Nephron progenitor cell (in vitro differentiated cells): ENCODE data around the gene PRR5.

Experiments
- DNase-seq: peaks from one replicate; pipeline ENCODE4 v3.0.0; 2021
- H3K27ac Mint-ChIP-seq: 2 replicates; pipeline ENCODE4 v1.8.0; 2021; ENCODE audit warnings: mild to moderate bottlenecking, moderate library complexity, mixed read lengths
- H3K27me3 Mint-ChIP-seq: 2 replicates; pipeline ENCODE4 v1.8.0; 2021; ENCODE audit warnings: mild to moderate bottlenecking, low read depth, mixed read lengths; ENCODE audit not compliant: poor library complexity
- H3K36me3 Mint-ChIP-seq: 2 replicates; pipeline ENCODE4 v1.8.0; 2021; ENCODE audit warnings: low read depth, mixed read lengths
- H3K4me1 Mint-ChIP-seq: 2 replicates; pipeline ENCODE4 v1.8.0; 2021; ENCODE audit warnings: mixed read lengths
- H3K4me3 Mint-ChIP-seq: 2 replicates; pipeline ENCODE4 v1.8.0; 2021; ENCODE audit warnings: mild to moderate bottlenecking, moderate library complexity, mixed read lengths
- H3K9me3 Mint-ChIP-seq: 2 replicates; pipeline ENCODE4 v1.8.0; 2021; ENCODE audit warnings: mild to moderate bottlenecking, moderate library complexity, mixed read lengths
- CTCF ChIP-seq: fragments of 200-600 bp; sonication (generic); IDR thresholded peaks from 2 replicates; pipeline ENCODE4 v1.5.0; 2021; ENCODE audit warnings: antibody characterized with exemption

Gene PRR5

GRCh38 chr22:44661659-44662569 is 40.1 kb upstream of the PRR5 start:
- no peaks in the 10 kb centered on the region for H3K9me3 Mint-ChIP-seq
- peaks cover 68% of the 10 kb centered on the region for H3K4me1 Mint-ChIP-seq
- H3K36me3 Mint-ChIP-seq: no peaks in the 10 kb centered on the region
- H3K4me3 Mint-ChIP-seq: no peak overlapping the region
- DNase-seq: no peak
- peaks cover 8% of the 10 kb centered on the region for H3K27me3 Mint-ChIP-seq
- no peak for TF ChIP-seq CTCF
- H3K27ac Mint-ChIP-seq: no peak overlapping the region

DNA sequence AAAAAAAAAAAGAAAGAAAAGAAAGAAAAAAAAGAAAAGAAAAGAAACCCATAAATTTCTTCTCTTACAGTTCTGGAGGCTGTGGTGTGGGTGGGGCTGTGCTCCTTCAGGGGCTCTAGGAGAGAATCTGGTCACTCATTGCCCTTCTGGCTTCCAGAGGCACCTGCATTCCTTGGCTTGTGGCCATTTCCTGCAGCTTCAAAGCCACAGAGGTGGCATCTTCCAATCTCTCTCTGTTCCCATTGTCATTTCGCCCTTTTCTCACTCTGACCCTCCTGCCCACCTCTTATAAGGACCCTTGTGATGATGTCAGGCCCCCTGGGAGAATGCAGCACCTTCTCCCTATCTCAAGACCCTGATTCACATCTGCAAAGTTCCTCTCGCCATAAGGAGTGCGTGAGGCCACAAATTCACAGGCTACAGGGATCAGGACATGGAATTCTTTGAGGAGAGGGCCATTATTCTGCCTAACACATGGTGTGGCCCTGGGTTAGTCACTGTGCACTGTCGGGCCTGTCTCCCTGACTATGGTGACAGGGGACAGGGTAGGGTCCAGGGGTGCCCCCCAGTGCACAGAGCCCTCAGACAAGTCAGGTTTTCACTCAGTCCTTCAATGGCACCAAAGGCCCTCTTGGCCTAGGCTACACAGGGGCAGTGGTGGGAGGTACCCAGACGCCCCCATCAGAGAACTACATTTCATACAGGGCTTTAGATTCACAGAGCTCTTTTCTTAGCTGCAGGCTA is 38.6 kb upstream of the PRR5 start:
- Mint-ChIP-seq H3K4me3 (no peak overlapping the region), H3K27ac (no peak overlapping the region), H3K4me1 (peaks cover 69% of the 10 kb centered on the region), H3K27me3 (peaks cover 17% of the 10 kb centered on the region), H3K9me3 (no peaks in the 10 kb centered on the region), H3K36me3 (no peaks in the 10 kb centered on the region)
- TF ChIP-seq CTCF: no peak
- DNase-seq: no peak

DNA sequence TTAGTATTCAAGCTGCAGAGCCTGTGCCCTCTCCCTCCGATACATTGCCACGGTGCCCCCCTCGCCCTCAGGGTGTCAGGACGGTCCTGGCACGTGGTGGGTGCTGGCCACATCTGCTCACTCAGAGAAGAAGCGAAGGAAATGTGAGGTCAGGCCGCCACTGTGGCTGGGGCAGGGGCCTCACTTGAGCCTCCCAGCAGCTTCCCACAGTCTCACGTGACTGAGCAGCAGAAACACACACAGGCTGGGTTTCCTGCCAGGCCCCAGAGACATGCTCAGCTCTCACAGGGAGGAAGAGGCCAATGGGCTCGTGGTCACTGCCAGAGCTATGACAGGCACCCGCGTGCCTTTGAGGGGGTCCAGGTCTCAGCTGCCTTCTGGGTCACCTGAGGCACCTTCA is 37.9 kb upstream of the PRR5 start:
- H3K4me1 Mint-ChIP-seq: peaks cover 62% of the 10 kb centered on the region
- no peaks in the 10 kb centered on the region for H3K9me3 Mint-ChIP-seq
- TF ChIP-seq CTCF: no peak
- DNase-seq: no peak
- H3K27me3 Mint-ChIP-seq: peaks cover 18% of the 10 kb centered on the region
- H3K36me3 Mint-ChIP-seq: no peaks in the 10 kb centered on the region
- no peak overlapping the region for H3K27ac Mint-ChIP-seq
- H3K4me3 Mint-ChIP-seq: no peak overlapping the region

DNA sequence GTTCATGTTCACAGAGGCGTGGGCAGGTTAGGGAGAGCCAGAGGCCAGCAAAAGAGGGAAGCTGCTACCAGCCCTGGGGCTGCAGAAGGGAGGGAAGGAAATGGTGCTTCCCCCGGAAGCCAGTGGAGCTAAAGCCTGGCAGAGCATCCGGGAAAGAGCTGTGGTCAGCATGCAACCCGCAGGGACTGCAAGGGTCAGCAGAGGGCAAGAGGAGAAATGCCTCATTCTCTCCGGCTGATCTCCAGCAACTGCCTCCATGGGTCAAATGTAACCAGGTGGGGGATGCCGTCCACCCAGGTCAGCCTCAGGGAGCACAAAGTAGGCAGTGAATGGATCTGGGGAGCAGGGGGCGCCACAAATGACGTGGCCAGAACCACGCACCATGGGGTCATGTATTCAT is 36.9 kb upstream of the PRR5 start:
- H3K36me3 Mint-ChIP-seq: no peaks in the 10 kb centered on the region
- TF ChIP-seq CTCF: no peak
- peaks cover 52% of the 10 kb centered on the region for H3K4me1 Mint-ChIP-seq
- H3K4me3 Mint-ChIP-seq: no peak overlapping the region
- no peaks in the 10 kb centered on the region for H3K9me3 Mint-ChIP-seq
- no peak for DNase-seq
- H3K27ac Mint-ChIP-seq: no peak overlapping the region
- H3K27me3 Mint-ChIP-seq: peaks cover 26% of the 10 kb centered on the region

DNA sequence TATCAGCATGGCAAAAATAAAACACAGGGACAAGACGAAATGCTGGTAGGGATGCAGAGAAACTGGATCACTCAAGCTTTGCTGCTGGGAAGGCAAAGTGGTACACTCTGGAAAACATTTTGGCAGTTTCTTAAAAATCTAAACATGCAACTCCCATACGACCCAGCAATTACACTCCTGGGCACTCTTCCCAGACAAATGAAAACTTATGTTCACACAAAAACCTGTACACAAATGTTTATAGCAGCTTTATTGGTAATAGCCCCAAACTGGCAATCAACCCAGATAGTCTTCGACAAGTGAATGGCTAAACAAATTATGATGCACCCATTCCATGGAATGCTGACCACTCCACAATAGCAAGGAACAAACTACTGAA is 35.8 kb upstream of the PRR5 start:
- no peaks in the 10 kb centered on the region for H3K36me3 Mint-ChIP-seq
- H3K4me1 Mint-ChIP-seq: peaks cover 42% of the 10 kb centered on the region
- no peak for DNase-seq
- H3K27ac Mint-ChIP-seq: no peak overlapping the region
- H3K4me3 Mint-ChIP-seq: peak overlapping the region; percentile 4
- peaks cover 36% of the 10 kb centered on the region for H3K27me3 Mint-ChIP-seq
- no peaks in the 10 kb centered on the region for H3K9me3 Mint-ChIP-seq
- no peak for TF ChIP-seq CTCF
